HG03469 (cell line): ENCODE data around the gene LDB1.

Experiments
- ATAC-seq: cut with Tn5 transposase; IDR thresholded peaks from one replicate; pipeline ENCODE4 v1.9.1; 2021; ENCODE audit warnings: mild to moderate bottlenecking, moderate library complexity, moderate number of reproducible peaks; ENCODE audit not compliant: unreplicated experiment

LDB1 gene

GRCh38 chr10:102120142-102120990 lies at the start of gene LDB1:
TSS of gene LDB1 (minus strand) at chr10:102120368. CDS start at chr10:102120110, 258 bp downstream.
- peak; percentile 34 for ATAC-seq

GRCh38 chr10:102167861-102168260 lies 47.7 kb upstream of the LDB1 start:
- no peak for ATAC-seq

GRCh38 chr10:102163342-102163989 lies 43.3 kb upstream of the LDB1 start:
- ATAC-seq = no peak

- no peak for ATAC-seq
These were observed 39.7 kb upstream of the LDB1 start for GRCh38 chr10:102159831-102160230.

- no peak for ATAC-seq
These were observed 39.0 kb upstream of the LDB1 start for GRCh38 chr10:102159051-102159597.

GRCh38 chr10:102157224-102157623 lies 37.1 kb upstream of the LDB1 start:
- ATAC-seq = no peak

GRCh38 chr10:102154466-102155116 lies 34.4 kb upstream of the LDB1 start:
- no peak for ATAC-seq

GRCh38 chr10:102153093-102153620 lies 33.0 kb upstream of the LDB1 start:
- ATAC-seq = no peak

- ATAC-seq = peak; percentile 9
These were observed 32.4 kb upstream of the LDB1 start for GRCh38 chr10:102152545-102152890.

- peak; percentile 78 for ATAC-seq
These were observed 31.8 kb upstream of the LDB1 start, which contains the start of gene NOLC1 for GRCh38 chr10:102151774-102152544. TSS of gene NOLC1 (plus strand) at chr10:102152389. CDS start at chr10:102152411, 22 bp downstream.

- ATAC-seq = no peak
These were observed 31.0 kb upstream of the LDB1 start for GRCh38 chr10:102150970-102151773.

GRCh38 chr10:102148275-102148674 lies 28.1 kb upstream of the LDB1 start:
- ATAC-seq = no peak

GRCh38 chr10:102147561-102147960 lies 27.4 kb upstream of the LDB1 start:
- ATAC-seq = no peak

- no peak for ATAC-seq
These were observed 26.8 kb upstream of the LDB1 start for GRCh38 chr10:102146971-102147428.

GRCh38 chr10:102141583-102142107 lies 21.5 kb upstream of the LDB1 start:
- no peak for ATAC-seq

- no peak for ATAC-seq
These were observed 20.9 kb upstream of the LDB1 start for GRCh38 chr10:102140913-102141540.

- ATAC-seq = no peak
These were observed 20.1 kb upstream of the LDB1 start for GRCh38 chr10:102140218-102140617.

- no peak for ATAC-seq
These were observed 19.3 kb upstream of the LDB1 start for GRCh38 chr10:102139281-102140110.
